A549 treated with AZD9567 at 1 μM for 4 hours (cell line): ENCODE data around the gene PRR23C. TPM values are rescaled to one million over a fixed set of nuclear protein-coding genes. Genes with fewer than 3 reads are reported as not detected.

ENCODE experiments used
- total RNA-seq: library from RNA; stranded (reverse); fragments of 200-300 nt; extraction: Qiagen RNA extraction; gene quantifications from 5 replicates; pipeline ENCODE4 v1.2.3, GENCODE V29; 2022; ENCODE audit not compliant: insufficient read depth

The PRR23C gene
- not detected in 5 replicates for total RNA-seq

GRCh38 chr3:139044366-139045210 is at the start of gene PRR23C:
PRR23C (minus strand) TSS chr3:139044892; CDS start chr3:139044620, 272 bp downstream.

GRCh38 chr3:139020868-139021234 is 23.8 kb downstream of the PRR23C start, which contains the start of gene PRR23B:
PRR23B (minus strand) TSS chr3:139020926; CDS start chr3:139020661, 265 bp downstream.

GRCh38 chr3:139006051-139006716 is 38.5 kb downstream of the PRR23C start, which contains the start of gene PRR23A:
PRR23A (minus strand) TSS chr3:139006268; CDS start chr3:139006268, 0 bp downstream.

Other genes starting within 250 kb of the PRR23C start
- 15.0 to 28.0 TPM (median 16.7 TPM) in 5 replicates for gene PIK3CB, start 210.0 kb downstream of the PRR23C start, total RNA-seq
- gene FOXL2, start 97.8 kb downstream of the PRR23C start, total RNA-seq, result 2.2 to 4.6 TPM (median 4.2 TPM) in 5 replicates
- 0.88 to 1.4 TPM (median 1.4 TPM) in 4 of 5 replicates, not detected in the other for gene FOXL2NB, start 97.7 kb downstream of the PRR23C start, total RNA-seq
- not detected in 5 replicates for gene PRR23A, start 38.6 kb downstream of the PRR23C start, total RNA-seq
- not detected in 5 replicates for gene PRR23B, start 24.0 kb downstream of the PRR23C start, total RNA-seq